GM23338 (cell line): ENCODE results near the gene SLX9. TPM values are rescaled to one million over a fixed set of nuclear protein-coding genes. Genes with fewer than 3 reads are reported as not detected.

Experiments used
- ATAC-seq: fragments of 200-7000 bp; cut with Tn5 transposase; 3 replicates; pipeline ENCODE4 v1.9.1; 2020
- DNase-seq: peaks from one replicate; pipeline ENCODE4 v3.0.0-alpha.2; 2015; ENCODE audit warnings: low spot score
- H2AFZ ChIP-seq: fragments of 200-600 bp; sonication (generic); 2 replicates; pipeline ENCODE4 v1.8.0; 2016; ENCODE audit warnings: antibody characterized with exemption, mild to moderate bottlenecking, moderate library complexity
- H3F3A ChIP-seq: fragments of 200-600 bp; sonication (generic); replicated peaks from 2 replicates; pipeline ENCODE4 v1.8.0; 2017; ENCODE audit warnings: antibody characterized with exemption, mixed run types, low read depth
- H3K27ac ChIP-seq: fragments of 200-600 bp; sonication (generic); 2 replicates; pipeline ENCODE4 v1.6.1; 2016; ENCODE audit warnings: low read depth
- H3K27me3 ChIP-seq: fragments of 200-600 bp; sonication (generic); 2 replicates; pipeline ENCODE4 v1.8.0; 2016; ENCODE audit warnings: mild to moderate bottlenecking, mixed run types, moderate library complexity; ENCODE audit not compliant: insufficient read depth
- H3K36me3 ChIP-seq: fragments of 200-600 bp; sonication (generic); 2 replicates; pipeline ENCODE4 v1.8.0; 2016; ENCODE audit warnings: mild to moderate bottlenecking; ENCODE audit not compliant: insufficient read depth
- H3K4me1 ChIP-seq: fragments of 200-600 bp; sonication (generic); 2 replicates; pipeline ENCODE4 v1.8.0; 2016; ENCODE audit warnings: mild to moderate bottlenecking, moderate library complexity; ENCODE audit not compliant: insufficient read depth
- H3K4me2 ChIP-seq: fragments of 200-600 bp; sonication (generic); 2 replicates; pipeline ENCODE4 v1.7.1; 2017; ENCODE audit warnings: mixed run types
- H3K4me3 ChIP-seq: fragments of 200-600 bp; sonication (generic); 2 replicates; pipeline ENCODE4 v1.6.1; 2016; ENCODE audit warnings: mixed run types
- H3K79me2 ChIP-seq: fragments of 200-600 bp; sonication (generic); replicated peaks from 2 replicates; pipeline ENCODE4 v1.8.0; 2017; ENCODE audit warnings: mild to moderate bottlenecking; ENCODE audit not compliant: insufficient read depth
- H3K9me2 ChIP-seq: fragments of 200-600 bp; sonication (generic); 2 replicates; pipeline ENCODE4 v1.8.0; 2017; ENCODE audit not compliant: insufficient read depth
- H4K20me1 ChIP-seq: fragments of 200-600 bp; sonication (generic); replicated peaks from 2 replicates; pipeline ENCODE4 v1.8.0; 2017; ENCODE audit warnings: mild to moderate bottlenecking; ENCODE audit not compliant: insufficient read depth
- H3K27ac Mint-ChIP-seq: 2 replicates; pipeline ENCODE4 v1.8.0; 2020; ENCODE audit warnings: inconsistent platforms, mild to moderate bottlenecking, moderate library complexity, mixed read lengths
- H3K27me3 Mint-ChIP-seq: 3 replicates; pipeline ENCODE4 v1.8.0; 2022; ENCODE audit warnings: low read depth, mild to moderate bottlenecking, moderate library complexity, mixed read lengths, inconsistent platforms; ENCODE audit not compliant: insufficient read depth, poor library complexity
- H3K36me3 Mint-ChIP-seq: 3 replicates; pipeline ENCODE4 v1.8.0; 2021; ENCODE audit warnings: low read depth, mild to moderate bottlenecking, inconsistent platforms, moderate library complexity, mixed read lengths
- H3K4me1 Mint-ChIP-seq: 3 replicates; pipeline ENCODE4 v1.8.0; 2020; ENCODE audit warnings: mild to moderate bottlenecking, inconsistent platforms, mixed read lengths
- H3K4me3 Mint-ChIP-seq: 3 replicates; pipeline ENCODE4 v1.8.0; 2021; ENCODE audit warnings: moderate library complexity, mild to moderate bottlenecking, inconsistent platforms, mixed read lengths
- H3K9me3 Mint-ChIP-seq: 3 replicates; pipeline ENCODE4 v1.8.0; 2020; ENCODE audit warnings: moderate library complexity, mild to moderate bottlenecking, inconsistent platforms, mixed read lengths
- CREB1 ChIP-seq: fragments of 250-450 bp; sonication (Bioruptor Pico); IDR thresholded peaks from 2 replicates; pipeline ENCODE4 v1.5.0; 2020; ENCODE audit warnings: low read depth, mild to moderate bottlenecking, moderate library complexity
- EZH2 ChIP-seq: fragments of 200-600 bp; sonication (generic); IDR thresholded peaks from one replicate; pipeline ENCODE4 v1.8.0; 2017; ENCODE audit warnings: antibody characterized with exemption, mild to moderate bottlenecking, low read depth; ENCODE audit not compliant: unreplicated experiment
- EZH2phosphoT487 ChIP-seq: fragments of 200-600 bp; sonication (generic); IDR thresholded peaks from one replicate; pipeline ENCODE4 v1.8.1; 2018; ENCODE audit warnings: antibody characterized with exemption; ENCODE audit not compliant: unreplicated experiment
- JUNB ChIP-seq: IDR thresholded peaks from one replicate; pipeline ENCODE4 v1.6.1; 2016; ENCODE audit warnings: antibody characterized with exemption; ENCODE audit not compliant: unreplicated experiment
- NANOG ChIP-seq: IDR thresholded peaks from 2 replicates; pipeline ENCODE4 v1.6.1; 2016; ENCODE audit warnings: antibody characterized with exemption, borderline replicate concordance
- POLR2AphosphoS5 ChIP-seq: IDR thresholded peaks from 2 replicates; pipeline ENCODE4 v1.6.1; 2016; ENCODE audit warnings: antibody characterized with exemption, low read depth
- STAT1 ChIP-seq: IDR thresholded peaks from one replicate; pipeline ENCODE4 v1.6.1; 2016; ENCODE audit warnings: antibody characterized with exemption; ENCODE audit not compliant: unreplicated experiment
- ZNF114 ChIP-seq: fragments of 250-450 bp; sonication (Bioruptor Pico); IDR thresholded peaks from 2 replicates; pipeline ENCODE4 v1.5.0; 2020; ENCODE audit warnings: mild to moderate bottlenecking, moderate library complexity
- ZNF331 ChIP-seq: fragments of 250-450 bp; sonication (Bioruptor Pico); IDR thresholded peaks from 2 replicates; pipeline ENCODE4 v1.5.0; 2020; ENCODE audit warnings: low read depth, mild to moderate bottlenecking, moderate library complexity
- polyA plus RNA-seq: library from polyadenylated mRNA; unstranded; fragments of >200 nt; fragmentation: Nextera tagmentation; extraction: Ambion mirVana; gene quantifications from 2 replicates; pipeline ENCODE4 v1.2.1, GENCODE V29; 2016
- total RNA-seq: library from RNA; depleted of rRNA; stranded (reverse); fragments of >200 nt; shearing (Covaris generic); gene quantifications from 2 replicates; pipeline ENCODE4 v1.2.3, GENCODE V29; 2014
- TF ChIP-seq, protein P1 (sequence below): fragments of 250-450 bp; sonication (Bioruptor Pico); IDR thresholded peaks from 2 replicates; pipeline ENCODE4 v1.5.0; 2020; ENCODE audit warnings: mild to moderate bottlenecking, moderate library complexity
- TF ChIP-seq, protein P2 (sequence below): IDR thresholded peaks from one replicate; pipeline ENCODE4 v1.6.1; 2018; ENCODE audit warnings: antibody characterized with exemption; ENCODE audit not compliant: unreplicated experiment
- TF ChIP-seq, protein P3 (sequence below), 2 experiments: fragments of 200-600 bp in 1 of 2; sonication (generic) in 1 of 2; conservative IDR thresholded peaks; 2 replicates each; pipeline versions ENCODE4 v1.5.1 to v1.6.1; 2016 to 2017; ENCODE audit warnings: antibody characterized with exemption in 2 of 2, low read depth in 2 of 2, mild to moderate bottlenecking in 2 of 2, moderate library complexity in 1 of 2
- TF ChIP-seq, protein P4 (sequence below): IDR thresholded peaks from 2 replicates; pipeline ENCODE4 v1.6.1; 2016; ENCODE audit warnings: antibody characterized with exemption

Gene SLX9
- total and polyA plus RNA-seq, 2 experiments from 2014 or later, result 41.5 to 46.9 TPM

DNA sequence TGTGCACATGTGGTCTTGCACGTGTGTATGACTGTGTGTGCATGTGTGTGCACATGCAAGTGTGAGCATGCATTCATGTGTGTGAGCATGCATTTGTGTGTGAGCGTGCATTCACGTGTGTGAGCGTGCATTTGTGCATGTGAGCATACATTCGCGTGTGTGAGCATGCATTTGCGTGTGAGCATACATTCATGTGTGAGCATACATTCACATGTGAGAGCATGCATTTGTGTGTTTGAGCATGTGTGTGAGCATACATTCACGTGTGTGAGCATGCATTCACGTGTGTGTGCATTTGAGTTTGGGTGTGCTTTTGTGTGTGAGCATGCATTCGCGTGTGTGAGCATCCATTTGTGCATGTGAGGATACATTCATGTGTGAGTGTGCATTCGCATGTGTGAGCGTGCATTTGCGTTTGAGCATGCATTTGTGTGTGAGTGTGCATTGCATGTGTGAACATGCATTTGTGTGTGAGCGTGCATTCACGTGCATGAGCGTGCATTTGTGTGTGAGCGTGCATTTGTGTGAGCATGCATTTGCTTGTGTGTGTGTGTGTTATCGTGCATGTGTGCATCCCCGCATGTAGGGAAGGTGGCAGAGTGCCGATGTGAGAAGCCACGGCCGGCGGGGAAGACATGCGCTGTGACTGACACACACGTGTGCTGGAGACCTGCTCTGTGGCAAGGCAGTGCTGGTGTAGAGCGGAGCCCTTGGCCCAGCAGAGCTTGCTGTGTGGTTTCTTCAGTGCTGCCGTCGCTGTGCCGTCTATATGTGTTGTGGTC is 37.4 kb upstream of the SLX9 start:
- no peak overlapping the region for H3K4me3 ChIP-seq
- Mint-ChIP-seq H3K4me3 (no peak overlapping the region), H3K9me3 (no peaks in the 10 kb centered on the region; the same call in 1 of the 3 replicates), H3K27ac (no peak overlapping the region), H3K4me1 (peaks cover 12% of the 10 kb centered on the region), H3K27me3 (peaks cover 25% of the 10 kb centered on the region), H3K36me3 (no peaks in the 10 kb centered on the region; the same call in 2 of the 3 replicates)
- H3F3A ChIP-seq, result peaks cover 9% of the 10 kb centered on the region
- no peak for DNase-seq
- ATAC-seq, result no peak
- H3K27me3 ChIP-seq, result no peaks in the 10 kb centered on the region
- H3K9me2 ChIP-seq, result no peaks in the 10 kb centered on the region
- TF ChIP-seq, protein P1, sequence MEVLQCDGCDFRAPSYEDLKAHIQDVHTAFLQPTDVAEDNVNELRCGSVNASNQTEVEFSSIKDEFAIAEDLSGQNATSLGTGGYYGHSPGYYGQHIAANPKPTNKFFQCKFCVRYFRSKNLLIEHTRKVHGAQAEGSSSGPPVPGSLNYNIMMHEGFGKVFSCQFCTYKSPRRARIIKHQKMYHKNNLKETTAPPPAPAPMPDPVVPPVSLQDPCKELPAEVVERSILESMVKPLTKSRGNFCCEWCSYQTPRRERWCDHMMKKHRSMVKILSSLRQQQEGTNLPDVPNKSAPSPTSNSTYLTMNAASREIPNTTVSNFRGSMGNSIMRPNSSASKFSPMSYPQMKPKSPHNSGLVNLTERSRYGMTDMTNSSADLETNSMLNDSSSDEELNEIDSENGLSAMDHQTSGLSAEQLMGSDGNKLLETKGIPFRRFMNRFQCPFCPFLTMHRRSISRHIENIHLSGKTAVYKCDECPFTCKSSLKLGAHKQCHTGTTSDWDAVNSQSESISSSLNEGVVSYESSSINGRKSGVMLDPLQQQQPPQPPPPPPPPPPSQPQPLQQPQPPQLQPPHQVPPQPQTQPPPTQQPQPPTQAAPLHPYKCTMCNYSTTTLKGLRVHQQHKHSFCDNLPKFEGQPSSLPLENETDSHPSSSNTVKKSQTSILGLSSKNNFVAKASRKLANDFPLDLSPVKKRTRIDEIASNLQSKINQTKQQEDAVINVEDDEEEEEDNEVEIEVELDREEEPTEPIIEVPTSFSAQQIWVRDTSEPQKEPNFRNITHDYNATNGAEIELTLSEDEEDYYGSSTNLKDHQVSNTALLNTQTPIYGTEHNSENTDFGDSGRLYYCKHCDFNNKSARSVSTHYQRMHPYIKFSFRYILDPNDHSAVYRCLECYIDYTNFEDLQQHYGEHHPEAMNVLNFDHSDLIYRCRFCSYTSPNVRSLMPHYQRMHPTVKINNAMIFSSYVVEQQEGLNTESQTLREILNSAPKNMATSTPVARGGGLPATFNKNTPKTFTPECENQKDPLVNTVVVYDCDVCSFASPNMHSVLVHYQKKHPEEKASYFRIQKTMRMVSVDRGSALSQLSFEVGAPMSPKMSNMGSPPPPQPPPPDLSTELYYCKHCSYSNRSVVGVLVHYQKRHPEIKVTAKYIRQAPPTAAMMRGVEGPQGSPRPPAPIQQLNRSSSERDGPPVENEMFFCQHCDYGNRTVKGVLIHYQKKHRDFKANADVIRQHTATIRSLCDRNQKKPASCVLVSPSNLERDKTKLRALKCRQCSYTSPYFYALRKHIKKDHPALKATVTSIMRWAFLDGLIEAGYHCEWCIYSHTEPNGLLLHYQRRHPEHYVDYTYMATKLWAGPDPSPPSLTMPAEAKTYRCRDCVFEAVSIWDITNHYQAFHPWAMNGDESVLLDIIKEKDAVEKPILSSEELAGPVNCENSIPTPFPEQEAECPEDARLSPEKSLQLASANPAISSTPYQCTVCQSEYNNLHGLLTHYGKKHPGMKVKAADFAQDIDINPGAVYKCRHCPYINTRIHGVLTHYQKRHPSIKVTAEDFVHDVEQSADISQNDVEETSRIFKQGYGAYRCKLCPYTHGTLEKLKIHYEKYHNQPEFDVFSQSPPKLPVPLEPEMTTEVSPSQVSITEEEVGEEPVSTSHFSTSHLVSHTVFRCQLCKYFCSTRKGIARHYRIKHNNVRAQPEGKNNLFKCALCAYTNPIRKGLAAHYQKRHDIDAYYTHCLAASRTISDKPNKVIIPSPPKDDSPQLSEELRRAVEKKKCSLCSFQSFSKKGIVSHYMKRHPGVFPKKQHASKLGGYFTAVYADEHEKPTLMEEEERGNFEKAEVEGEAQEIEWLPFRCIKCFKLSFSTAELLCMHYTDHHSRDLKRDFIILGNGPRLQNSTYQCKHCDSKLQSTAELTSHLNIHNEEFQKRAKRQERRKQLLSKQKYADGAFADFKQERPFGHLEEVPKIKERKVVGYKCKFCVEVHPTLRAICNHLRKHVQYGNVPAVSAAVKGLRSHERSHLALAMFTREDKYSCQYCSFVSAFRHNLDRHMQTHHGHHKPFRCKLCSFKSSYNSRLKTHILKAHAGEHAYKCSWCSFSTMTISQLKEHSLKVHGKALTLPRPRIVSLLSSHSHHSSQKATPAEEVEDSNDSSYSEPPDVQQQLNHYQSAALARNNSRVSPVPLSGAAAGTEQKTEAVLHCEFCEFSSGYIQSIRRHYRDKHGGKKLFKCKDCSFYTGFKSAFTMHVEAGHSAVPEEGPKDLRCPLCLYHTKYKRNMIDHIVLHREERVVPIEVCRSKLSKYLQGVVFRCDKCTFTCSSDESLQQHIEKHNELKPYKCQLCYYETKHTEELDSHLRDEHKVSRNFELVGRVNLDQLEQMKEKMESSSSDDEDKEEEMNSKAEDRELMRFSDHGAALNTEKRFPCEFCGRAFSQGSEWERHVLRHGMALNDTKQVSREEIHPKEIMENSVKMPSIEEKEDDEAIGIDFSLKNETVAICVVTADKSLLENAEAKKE (CRISPR knock-in tag), result no peak
- TF ChIP-seq, protein P2, sequence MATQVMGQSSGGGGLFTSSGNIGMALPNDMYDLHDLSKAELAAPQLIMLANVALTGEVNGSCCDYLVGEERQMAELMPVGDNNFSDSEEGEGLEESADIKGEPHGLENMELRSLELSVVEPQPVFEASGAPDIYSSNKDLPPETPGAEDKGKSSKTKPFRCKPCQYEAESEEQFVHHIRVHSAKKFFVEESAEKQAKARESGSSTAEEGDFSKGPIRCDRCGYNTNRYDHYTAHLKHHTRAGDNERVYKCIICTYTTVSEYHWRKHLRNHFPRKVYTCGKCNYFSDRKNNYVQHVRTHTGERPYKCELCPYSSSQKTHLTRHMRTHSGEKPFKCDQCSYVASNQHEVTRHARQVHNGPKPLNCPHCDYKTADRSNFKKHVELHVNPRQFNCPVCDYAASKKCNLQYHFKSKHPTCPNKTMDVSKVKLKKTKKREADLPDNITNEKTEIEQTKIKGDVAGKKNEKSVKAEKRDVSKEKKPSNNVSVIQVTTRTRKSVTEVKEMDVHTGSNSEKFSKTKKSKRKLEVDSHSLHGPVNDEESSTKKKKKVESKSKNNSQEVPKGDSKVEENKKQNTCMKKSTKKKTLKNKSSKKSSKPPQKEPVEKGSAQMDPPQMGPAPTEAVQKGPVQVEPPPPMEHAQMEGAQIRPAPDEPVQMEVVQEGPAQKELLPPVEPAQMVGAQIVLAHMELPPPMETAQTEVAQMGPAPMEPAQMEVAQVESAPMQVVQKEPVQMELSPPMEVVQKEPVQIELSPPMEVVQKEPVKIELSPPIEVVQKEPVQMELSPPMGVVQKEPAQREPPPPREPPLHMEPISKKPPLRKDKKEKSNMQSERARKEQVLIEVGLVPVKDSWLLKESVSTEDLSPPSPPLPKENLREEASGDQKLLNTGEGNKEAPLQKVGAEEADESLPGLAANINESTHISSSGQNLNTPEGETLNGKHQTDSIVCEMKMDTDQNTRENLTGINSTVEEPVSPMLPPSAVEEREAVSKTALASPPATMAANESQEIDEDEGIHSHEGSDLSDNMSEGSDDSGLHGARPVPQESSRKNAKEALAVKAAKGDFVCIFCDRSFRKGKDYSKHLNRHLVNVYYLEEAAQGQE, result no peak
- TF ChIP-seq ZNF114 (no peak), CREB1 (no peak), NANOG (no peak), ZNF331 (CRISPR knock-in tag) (no peak), STAT1 (no peak), EZH2phosphoT487 (no peak), EZH2 (no peak), JUNB (no peak), POLR2AphosphoS5 (no peak)
- TF ChIP-seq, protein P3, sequence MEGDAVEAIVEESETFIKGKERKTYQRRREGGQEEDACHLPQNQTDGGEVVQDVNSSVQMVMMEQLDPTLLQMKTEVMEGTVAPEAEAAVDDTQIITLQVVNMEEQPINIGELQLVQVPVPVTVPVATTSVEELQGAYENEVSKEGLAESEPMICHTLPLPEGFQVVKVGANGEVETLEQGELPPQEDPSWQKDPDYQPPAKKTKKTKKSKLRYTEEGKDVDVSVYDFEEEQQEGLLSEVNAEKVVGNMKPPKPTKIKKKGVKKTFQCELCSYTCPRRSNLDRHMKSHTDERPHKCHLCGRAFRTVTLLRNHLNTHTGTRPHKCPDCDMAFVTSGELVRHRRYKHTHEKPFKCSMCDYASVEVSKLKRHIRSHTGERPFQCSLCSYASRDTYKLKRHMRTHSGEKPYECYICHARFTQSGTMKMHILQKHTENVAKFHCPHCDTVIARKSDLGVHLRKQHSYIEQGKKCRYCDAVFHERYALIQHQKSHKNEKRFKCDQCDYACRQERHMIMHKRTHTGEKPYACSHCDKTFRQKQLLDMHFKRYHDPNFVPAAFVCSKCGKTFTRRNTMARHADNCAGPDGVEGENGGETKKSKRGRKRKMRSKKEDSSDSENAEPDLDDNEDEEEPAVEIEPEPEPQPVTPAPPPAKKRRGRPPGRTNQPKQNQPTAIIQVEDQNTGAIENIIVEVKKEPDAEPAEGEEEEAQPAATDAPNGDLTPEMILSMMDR (conservative IDR thresholded peaks at IDR 0.05; ENCODE audit: low read depth in 2 of 2), result no peak
- TF ChIP-seq, protein P4, sequence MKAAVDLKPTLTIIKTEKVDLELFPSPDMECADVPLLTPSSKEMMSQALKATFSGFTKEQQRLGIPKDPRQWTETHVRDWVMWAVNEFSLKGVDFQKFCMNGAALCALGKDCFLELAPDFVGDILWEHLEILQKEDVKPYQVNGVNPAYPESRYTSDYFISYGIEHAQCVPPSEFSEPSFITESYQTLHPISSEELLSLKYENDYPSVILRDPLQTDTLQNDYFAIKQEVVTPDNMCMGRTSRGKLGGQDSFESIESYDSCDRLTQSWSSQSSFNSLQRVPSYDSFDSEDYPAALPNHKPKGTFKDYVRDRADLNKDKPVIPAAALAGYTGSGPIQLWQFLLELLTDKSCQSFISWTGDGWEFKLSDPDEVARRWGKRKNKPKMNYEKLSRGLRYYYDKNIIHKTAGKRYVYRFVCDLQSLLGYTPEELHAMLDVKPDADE, result no peak
- H3K4me1 ChIP-seq, result no peaks in the 10 kb centered on the region
- no peak overlapping the region for H3K4me2 ChIP-seq
- no peaks in the 10 kb centered on the region for H3K79me2 ChIP-seq
- H4K20me1 ChIP-seq, result no peaks in the 10 kb centered on the region
- no peak overlapping the region for H2AFZ ChIP-seq
- H3K36me3 ChIP-seq, result no peaks in the 10 kb centered on the region
- H3K27ac ChIP-seq, result no peak overlapping the region
